Mammary epithelial cell (primary cell): ENCODE measurements around the gene MIB2.

Experiments
- CTCF ChIP-seq, 2 donors: IDR thresholded peaks in 1 of 2; conservative IDR thresholded peaks in 1 of 2; 2 replicates each; pipeline ENCODE4 v1.5.1; 2011 to 2012; ENCODE audit warnings: inconsistent platforms in 2 of 2, low read length in 2 of 2, mild to moderate bottlenecking in 2 of 2, control low read depth in 1 of 2, low read depth in 1 of 2; ENCODE audit not compliant: insufficient read depth in 1 of 2; ENCODE audit errors: extremely low read depth in 1 of 2
- EZH2 ChIP-seq: IDR thresholded peaks from 2 replicates; pipeline ENCODE4 v1.6.1; 2012; ENCODE audit warnings: low read length, inconsistent platforms, borderline replicate concordance

GRCh38 chr1:1609822-1610485 is 5.3 kb upstream of the MIB2 start:
- TF ChIP-seq CTCF (conservative IDR thresholded peaks at IDR 0.05 in 1 of 2, IDR thresholded peaks at IDR 0.05 in 1 of 2; ENCODE audit: extremely low read depth in 1 of 2, insufficient read depth in 1 of 2, low read depth in 1 of 2, low read length in 2 of 2) (no peak), EZH2 (no peak)
